ENCODE data around the gene TPST1. TPM values are rescaled to one million over a fixed set of nuclear protein-coding genes. Genes with fewer than 3 reads are reported as not detected.
"Not testable (repeated sequence)": the region's sequence is repeated elsewhere in the genome, so short reads cannot be mapped to it uniquely, and the experiment has no call there.

The TPST1 gene
- 26.1 TPM for polyA plus RNA-seq (2013, experiment 1 of 2; ENCODE audit: insufficient read length)
- polyA plus RNA-seq (2013, experiment 2 of 2; ENCODE audit: insufficient read length): 25.5 TPM

DNA sequence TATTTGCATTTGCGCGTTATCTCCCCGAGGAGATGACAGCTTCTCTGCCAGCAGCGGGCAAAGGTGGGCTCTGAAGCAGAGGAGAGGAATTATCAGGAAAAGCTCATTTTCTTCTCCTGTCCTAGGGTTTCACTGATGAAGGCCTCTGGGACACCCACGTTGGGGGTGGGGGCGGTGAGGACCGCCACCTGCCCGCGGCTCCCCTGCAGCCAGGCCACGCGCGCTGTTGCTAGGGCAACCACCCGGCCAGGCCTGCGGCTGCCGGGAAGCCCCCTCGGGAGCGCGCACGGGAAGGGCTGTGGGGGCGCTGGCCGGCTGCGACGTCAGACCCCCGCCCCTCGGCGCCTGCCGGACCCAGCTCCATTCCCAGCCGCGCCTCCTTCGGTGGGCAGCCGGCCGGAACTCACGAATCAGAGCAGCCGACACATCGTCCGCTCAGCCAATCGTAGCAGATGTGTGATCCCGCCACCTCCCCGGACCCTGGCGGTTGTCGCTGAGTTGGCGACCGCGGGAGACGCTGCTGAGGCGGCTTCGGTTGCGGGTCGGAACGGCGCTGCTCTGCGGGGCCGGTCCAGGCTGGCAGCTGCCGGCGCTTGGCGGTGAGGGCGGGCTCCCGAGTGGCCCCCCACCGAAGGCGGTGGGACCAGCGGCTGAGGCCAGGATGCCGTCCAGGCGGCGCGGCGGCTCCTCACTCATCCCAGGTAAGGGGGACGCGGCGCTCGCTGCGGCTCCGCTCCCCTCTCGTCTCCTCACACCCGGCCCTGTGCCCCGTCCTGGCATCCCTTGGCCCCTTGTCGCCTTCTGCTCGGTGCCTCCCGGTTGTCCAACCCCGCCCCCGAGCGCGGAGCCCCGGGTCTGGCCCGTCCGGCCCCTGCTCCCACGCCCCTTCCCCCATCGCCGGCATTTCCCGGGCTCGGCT, at the start of gene TPST1:
TPST1 (plus strand) TSS at position 513 of the 919 bp plus-strand sequence. CDS start 35,092 bp downstream, outside the sequence.
- DNase-seq: peak; percentile 90

DNA sequence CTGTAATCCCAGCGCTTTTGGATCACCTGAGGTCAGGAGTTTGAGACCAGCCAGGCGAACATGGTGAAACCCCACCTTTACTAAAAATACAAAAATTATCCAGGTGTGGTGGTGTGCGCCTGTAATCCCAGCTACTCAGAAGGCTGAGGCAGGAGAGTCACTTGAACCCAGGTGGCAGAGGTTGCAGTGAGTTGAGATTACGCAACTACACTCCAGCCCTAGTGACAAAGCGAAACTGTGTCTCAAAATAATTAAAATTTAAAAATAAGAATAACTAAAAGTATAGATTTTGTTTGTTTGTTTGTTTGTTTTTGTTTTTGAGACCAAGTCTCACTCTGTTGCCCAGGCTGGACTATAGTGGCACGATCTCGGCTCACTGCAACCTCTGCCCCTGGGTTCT, 49.1 kb upstream of the TPST1 start:
- DNase-seq: not testable (repeated sequence)

DNA sequence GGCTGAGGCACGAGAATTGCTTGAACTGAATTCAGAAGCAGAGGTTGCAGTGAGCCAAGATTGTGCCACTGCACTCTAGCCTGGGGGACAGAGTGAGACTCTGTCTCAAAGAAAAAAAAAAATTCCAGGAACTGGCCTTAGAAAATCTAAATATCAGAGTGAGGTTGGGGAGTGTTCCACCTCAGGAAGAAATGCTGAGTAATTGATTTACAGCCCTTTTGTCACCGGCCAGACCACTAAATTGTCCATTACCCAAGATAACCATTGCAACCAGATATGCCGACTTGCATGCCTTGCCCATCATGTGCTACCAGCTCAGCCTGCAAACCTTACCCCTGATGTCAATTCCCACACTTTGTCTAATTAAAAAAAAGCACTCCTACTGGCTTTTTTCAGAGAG, 48.1 kb upstream of the TPST1 start:
- DNase-seq: no peak

DNA sequence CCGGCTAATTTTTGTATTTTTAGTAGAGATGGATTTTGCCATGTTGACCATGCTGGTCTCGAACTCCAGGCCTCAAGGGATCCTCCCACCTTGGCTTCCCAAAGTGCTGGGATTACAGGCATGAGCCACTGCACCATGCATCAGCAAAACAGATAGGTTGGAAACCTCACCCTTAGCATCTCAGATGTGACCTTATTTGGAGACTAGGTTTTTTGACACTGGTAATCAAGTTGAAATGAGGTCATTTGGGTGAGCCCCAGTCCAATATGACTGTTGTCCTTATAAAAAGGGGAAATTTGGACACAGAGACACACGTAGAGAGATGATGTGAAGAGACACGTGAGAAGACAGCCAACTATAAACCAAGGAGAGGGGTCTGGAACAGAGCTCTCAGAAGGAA, 42.5 kb upstream of the TPST1 start:
- DNase-seq: no peak

DNA sequence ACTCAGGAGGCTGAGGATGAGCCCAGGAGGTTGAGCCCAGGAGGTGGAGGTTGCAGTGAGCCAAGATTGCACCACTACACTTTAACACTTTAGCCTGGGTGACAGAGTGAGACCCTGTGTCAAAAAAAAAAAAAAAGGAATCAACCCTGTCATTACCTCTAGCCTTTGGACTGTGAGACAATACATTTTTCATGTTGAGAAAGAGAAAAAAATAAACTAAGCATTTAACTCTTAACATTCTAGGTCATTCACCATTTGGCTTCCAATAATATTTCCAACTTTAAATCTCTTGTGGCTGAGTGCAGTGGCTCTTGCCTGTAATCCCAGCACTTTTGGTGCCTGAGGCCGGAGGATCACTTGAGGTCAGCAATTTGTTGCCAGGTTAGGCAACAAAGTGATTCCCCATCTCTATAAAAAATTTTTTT, 41.9 kb upstream of the TPST1 start:
- DNase-seq: no peak

DNA sequence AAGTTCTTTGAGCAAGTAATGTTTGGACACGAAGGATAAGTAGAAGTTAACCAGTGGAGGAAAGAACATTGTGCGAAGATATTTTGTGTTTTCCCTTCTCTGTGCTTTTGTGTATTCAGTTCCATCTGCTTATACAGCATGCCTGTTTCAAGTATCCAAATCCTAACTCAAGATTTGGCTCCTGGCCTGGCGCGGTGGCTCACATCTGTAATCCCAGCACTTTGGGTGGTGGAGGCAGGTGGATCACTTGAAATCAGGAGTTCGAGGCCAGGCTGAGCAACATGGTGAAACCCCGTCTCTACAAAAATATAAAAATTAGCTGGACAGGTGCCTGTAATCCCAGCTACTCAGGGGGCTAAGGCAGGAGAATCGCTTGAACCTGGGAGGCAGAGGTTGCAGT, 40.8 kb upstream of the TPST1 start:
- no peak for DNase-seq

DNA sequence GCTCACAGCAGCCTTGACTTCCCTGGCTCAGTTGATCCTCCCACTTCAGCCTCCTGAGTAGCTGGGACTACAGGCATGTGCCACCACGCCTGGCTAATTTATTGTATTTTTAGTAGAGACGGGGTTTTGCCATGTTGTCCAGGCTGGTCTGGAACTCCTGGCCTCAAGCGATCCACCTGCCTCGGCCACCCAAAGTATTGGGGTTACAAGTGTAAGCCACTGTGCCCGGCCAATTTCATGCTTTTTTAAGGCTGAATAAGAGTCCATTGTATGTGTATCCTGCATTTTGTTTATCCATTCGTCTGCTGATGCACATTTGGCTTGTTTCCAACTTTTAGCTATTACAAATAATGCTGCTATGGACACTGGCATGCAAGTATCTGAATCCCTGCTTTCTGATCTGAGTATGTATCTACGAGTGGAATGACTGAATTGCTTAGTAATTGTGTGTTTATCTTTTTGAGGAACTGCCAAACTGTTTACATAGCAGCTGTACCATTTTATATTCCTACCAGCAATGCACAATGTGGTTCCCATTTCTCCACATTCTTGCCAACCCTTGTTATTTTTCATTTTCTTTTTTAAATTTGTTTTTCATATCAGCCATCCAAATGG, 37.3 kb upstream of the TPST1 start:
- peak; percentile 67 for DNase-seq

DNA sequence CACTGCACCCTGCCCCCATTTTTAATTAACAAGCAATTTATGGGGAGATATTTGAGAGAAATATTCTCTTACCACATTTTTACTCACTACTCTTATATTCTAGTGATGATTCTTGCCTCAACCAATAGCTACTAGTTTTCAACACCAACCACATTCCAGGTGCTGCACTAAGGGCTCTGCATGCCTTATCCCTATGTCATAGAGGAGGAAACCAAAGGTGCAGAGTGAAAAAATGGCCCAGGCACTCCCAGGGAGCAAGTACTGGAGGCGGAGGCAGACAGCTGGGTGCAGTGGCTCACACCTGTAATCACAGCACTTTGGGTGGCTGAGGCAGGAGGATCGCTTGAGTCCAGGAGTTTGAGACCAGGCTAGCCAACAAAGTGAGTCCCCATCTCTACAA, 35.5 kb upstream of the TPST1 start:
- DNase-seq: no peak

DNA sequence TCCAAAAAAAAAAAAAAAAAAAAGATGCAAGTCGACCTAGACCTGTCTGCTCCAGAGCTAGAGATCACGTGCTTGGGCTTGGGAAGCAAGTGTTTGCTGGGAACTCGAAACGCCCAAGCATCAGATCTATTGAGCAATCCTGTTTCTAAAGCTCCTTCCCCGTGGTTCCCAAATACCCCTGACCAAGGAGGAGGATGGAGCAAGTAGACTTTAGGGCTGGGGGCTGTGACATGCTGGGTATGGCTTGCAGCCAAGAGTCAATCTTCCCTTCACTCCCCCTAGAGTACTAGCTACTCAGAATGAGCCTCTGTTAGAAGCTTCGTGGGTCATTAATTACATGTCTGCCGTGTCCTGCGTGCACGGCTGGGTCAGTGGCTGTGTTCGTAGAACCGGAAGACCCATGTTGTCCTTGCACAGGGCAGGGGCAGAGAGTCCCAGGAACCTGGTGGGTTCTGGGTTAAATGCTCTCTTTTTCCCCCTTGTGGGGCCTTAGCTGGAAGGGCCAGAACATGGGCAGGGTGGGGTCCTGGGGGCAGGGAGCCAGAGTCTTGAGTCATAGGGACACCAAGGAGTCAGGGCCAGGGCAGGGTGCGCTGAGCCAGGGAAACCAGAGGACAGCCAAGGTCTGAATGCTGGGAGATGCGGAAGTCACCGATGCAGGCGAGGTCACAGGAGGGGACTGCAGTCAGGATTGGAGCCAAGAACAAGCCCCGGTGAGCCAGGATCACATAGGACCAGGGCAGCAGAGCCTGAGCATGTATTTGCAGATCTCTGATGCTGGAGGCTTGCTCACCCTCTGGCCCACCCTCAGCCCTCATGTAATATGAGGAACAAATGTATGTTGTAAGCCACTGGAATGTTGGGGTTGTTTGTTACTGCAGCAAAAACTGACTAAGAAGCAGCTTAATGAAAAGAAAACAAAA, 34.6 kb upstream of the TPST1 start:
- DNase-seq: peak; percentile 30

DNA sequence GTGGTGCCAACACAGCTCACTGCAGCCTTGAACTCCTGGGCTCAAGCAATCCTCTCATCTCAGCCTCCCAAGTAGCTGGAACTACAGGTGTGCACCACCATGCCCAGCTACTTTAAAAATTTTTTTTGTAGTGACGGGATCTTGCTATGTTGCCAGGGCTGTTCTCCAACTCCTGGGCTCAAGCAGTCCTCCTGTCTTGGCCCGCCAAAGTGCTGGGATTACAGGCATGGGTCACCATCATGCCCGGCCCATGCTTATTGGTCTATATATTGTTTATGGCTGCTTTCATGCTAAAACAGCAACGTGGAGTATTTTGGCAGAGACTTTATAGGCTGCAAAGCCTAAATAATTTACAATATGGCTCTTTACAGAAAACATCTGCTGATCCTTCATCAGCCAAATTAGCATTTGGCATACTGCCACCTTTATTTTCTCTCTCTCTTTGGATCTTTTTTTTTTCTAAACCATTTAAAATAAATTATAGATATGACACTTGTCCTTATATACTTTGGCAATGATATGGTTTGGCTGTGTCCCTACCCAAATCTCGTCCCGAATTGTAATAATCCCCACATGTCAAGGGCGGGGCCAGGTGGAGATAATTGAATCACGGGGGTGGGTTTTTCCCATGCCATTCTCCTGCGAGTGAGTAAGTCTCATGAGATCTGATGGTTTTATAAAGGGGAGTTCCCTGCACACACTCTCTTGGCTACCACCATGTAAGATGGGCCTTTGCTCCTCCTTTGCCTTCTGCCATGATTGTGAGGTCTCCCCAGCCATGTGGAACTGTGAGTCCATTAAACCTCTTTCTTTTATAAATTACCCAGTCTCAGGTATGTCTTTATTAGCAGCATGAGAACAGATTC, 32.4 kb upstream of the TPST1 start:
- DNase-seq: not testable (repeated sequence)

DNA sequence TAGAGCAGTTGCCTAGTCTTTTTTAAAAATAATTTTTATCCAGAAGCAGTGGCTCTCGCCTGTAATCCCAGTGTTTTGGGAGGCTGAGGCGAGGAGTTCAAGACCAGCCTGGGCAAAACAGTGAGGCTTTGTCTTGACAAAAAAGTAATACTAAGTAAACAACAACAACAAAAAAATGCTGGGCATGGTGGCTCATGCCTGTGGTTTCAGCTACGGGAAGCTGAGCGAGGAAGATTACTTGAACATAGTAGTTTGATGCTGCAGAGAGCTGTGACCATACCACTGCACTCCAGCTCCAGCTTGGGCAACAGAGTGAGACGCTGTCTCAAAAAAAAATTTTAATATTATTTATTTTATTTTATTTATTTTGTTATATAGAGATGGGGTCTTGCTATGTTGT, 31.3 kb upstream of the TPST1 start:
- peak; percentile 46 for DNase-seq

DNA sequence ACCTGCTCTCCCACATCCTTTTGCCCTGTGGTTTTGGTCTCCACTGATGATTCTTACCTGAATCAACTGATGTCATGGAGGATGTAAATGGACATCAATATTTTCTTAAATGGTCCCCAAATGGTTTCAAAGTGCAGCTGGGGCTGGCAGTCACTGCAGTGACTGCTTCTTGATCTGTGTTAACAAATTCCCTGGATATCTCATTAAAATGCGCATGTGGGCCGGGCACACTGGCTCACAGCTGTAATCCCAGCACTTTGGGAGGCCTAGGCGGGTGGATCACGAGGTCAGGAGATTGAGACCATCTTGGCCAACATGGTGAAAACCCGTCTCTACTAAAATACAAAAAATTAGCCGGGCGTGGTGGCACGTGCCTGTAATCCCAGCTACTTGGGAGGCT, 30.1 kb upstream of the TPST1 start:
- DNase-seq: not testable (repeated sequence)

DNA sequence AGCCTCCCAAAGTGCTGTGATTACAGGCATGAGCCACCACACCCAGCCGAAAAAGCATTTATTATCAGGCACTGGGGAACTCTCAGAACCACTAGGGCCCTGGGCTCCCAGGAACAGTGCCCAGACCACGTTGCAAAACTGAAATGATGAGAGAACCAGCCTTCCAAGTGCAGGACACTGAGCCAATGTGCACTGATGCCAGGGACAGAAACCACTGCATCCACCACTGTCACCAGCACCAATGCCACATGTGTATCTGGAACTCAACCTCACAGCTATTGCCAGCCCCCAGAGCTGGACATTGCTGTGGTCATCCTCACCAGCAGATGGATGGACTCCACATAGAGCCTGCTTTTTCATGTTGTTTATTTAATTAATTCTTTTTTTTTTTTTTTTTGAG, 28.2 kb upstream of the TPST1 start:
- DNase-seq: no peak

DNA sequence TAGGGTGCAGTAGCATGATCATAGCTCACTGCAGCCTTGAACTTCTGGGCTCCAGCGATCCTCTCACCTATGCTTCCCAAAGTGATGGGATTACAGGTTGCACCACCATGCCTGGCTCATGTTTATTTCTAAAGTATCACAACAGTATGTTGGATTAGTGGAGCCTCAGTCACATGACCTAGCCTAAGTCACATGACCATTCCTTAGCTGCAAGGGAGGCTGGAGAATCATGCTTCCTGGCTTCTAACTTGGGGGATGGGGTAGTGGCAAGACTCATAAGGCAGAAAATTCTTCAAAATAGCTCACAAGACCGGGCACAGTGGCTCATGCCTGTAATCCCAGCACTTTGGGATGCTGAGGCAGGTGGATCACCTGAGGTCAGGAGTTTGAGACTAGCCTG, 26.9 kb upstream of the TPST1 start:
- DNase-seq: no peak

DNA sequence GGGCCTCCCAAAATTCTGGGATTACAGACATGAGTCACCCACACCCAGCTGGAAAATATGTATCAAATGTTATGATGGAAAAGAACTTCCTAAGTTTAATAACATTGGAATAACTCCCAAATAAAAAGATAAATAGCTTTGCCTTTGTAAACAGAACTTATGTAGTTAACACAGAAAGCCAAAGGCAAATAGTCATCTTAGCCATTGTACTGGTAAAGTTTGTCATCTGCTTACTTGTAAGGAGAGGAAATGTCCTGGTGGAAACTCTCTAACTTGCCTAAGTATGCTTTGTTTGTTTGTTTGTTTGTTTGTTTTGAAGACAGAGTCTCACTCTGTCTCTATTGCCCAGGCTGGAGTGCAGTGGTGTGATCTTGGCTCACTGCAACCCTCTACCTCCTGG, 23.8 kb upstream of the TPST1 start:
- no peak for DNase-seq

DNA sequence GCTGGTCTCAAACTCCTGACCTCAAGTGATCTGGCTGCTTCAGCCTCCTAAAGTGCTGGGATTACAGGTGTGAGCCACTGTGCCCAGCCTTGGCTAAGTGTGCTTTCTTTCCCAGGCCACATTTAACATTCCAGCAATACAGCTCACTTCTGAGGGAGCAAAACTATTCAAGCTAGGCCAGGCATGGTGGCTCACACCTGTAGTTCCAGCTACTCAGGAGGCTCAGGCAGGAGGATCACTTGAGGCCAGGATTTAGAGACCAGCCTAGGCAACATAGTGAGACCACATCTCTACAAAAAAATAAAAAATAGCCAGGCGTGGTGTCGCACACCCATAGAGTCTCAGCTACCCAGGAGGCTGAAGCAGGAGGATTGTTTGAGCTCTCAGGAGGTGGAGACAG, 23.3 kb upstream of the TPST1 start:
- no peak for DNase-seq

DNA sequence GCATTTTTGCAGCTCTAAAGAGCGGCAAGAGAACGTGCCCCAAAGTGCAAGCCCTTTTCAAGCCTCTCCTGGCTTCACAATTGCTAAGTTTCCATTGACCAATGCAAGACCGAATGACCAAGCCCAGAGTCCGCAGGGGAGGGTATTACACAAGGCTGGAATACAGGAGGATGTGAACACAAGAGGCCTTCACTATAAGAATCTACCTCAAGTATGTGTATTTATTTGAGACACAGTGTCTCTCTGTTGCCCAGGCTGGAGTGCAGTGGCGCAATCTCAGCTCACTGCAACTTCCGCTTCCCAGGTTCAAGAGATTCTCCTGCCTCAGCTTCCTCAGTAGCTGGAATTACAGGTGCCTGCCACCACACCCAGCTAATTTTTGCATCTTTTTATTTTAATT, 22.2 kb upstream of the TPST1 start:
- DNase-seq: no peak

DNA sequence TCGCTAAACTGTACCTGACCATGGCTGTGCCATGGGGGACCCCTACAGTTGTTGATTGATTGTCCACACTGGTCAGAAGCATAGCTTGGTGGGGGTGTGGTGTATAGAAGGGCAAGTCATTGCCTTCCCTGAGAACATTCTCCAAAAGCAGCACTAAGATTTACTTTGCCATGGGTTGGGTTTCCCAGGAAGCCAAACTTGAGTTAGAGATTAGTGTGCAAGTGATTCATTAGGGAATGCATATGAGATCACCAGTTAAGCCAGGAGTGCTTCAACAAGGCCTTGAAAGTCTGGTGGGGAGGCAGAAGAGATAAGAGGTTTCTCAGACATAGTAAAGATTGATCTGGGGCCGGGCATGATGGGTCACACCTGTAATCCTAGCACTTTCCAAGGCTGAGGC, 21.4 kb upstream of the TPST1 start:
- peak; percentile 74 for DNase-seq

DNA sequence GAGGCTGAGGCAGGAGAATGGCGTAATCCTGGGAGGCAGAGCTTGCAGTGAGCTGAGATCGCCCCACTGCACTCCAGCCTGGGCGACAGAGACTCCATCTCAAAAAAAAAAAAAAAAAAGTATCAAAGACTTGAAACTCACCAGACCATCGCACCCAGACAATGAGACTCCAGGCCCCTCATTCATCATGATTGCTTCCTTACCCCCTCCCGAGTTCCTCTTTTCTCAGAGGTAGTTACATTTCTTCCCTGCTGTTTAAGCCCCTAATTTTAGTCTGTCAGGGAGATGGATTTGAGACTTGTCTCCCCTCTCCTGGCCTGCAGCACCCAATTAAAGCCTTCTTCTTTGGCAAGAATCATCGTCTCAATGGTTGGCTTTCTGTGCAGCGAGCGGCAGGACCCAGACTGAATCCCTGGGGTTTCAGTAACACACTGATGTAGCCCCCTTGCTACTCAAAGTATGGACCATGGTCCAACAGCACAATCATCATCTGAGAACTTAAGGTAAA, 19.4 kb upstream of the TPST1 start:
- DNase-seq: no peak

DNA sequence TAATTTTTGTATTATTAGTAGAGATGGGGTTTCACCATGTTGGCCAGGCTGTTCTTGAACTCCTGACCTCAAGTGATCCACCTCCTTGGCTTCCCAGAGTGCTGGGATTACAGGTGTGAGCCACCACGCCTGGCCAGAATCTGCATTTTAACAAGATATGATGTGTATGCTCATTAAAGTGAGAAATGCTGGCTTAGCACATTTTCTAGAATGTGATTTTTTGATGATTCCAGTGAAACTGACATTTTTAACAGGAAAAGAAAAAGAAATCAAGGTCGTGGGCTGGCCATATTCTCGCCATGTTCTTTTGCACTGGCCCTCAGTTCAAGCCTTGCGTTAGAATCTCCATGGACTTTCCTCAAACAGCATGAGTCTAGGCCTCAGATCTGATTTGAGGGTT, 18.1 kb upstream of the TPST1 start:
- no peak for DNase-seq

DNA sequence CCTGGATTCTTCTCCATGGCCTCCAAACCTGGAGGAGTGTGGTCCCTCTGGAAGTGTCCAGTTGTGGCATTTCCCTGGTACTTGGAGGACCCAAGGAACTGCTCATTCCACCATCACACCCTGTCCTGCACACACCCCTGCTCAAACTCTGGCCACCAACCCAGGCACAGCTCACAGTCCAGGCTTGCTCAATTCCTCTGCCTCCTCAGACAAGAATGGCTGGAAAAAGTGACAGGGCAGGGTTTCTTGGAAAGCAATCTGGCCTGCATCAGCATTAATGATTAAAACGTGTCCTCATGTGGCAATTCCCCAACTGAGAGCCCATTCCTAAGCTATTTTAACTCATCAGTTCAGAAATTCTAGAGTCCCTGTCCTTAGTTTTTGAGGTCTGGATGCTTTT, 17.2 kb upstream of the TPST1 start:
- DNase-seq: peak; percentile 75

DNA sequence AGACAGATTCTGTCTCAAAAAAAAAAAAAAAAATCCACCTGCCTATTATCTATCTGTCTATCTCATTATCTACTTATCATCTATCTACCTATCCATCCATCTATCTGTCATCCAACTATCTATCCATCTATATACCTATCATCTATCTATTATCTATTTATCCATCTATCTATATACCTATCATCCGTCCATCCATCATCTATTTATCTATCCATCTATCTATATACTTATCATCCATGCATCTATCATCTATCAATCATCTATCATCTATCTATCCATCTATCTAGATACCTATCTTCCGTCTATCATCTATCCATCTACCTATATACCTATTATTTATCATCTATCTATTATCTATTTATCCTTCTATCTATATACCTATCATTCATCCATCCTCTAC, 16.5 kb upstream of the TPST1 start:
- DNase-seq: no peak

Measured in fibroblast of skin of scalp (primary cell).